ENCODE data around the gene SMC1B. TPM values are rescaled to one million over a fixed set of nuclear protein-coding genes. Genes with fewer than 3 reads are reported as not detected.
"Not testable (repeated sequence)": the region's sequence is repeated elsewhere in the genome, so short reads cannot be mapped to it uniquely, and the experiment has no call there.

The SMC1B gene
- polyA plus RNA-seq, 1 donor: 0.06 TPM

- DNase-seq: no peak
These were observed 28.7 kb upstream of the SMC1B start for GRCh38 chr22:45442116-45442515.

GRCh38 chr22:45441138-45441537 lies 27.7 kb upstream of the SMC1B start:
- peak; percentile 68 for DNase-seq

GRCh38 chr22:45440688-45441087 lies 27.3 kb upstream of the SMC1B start:
- DNase-seq: not testable (repeated sequence)

- no peak for DNase-seq
These were observed 24.9 kb upstream of the SMC1B start for GRCh38 chr22:45438336-45438735.

- DNase-seq: not testable (repeated sequence)
These were observed 23.6 kb upstream of the SMC1B start for GRCh38 chr22:45436871-45437517.

- DNase-seq: peak; percentile 92
These were observed 22.2 kb upstream of the SMC1B start for GRCh38 chr22:45435544-45436139.

GRCh38 chr22:45434981-45435380 lies 21.6 kb upstream of the SMC1B start:
- DNase-seq: no peak

- DNase-seq: no peak
These were observed 17.5 kb upstream of the SMC1B start for GRCh38 chr22:45430871-45431270.

- DNase-seq: no peak
These were observed 16.8 kb upstream of the SMC1B start for GRCh38 chr22:45429981-45430775.

GRCh38 chr22:45429424-45429823 lies 16.0 kb upstream of the SMC1B start:
- DNase-seq: no peak

GRCh38 chr22:45428391-45429385 lies 15.3 kb upstream of the SMC1B start:
- no peak for DNase-seq

GRCh38 chr22:45427114-45427513 lies 13.7 kb upstream of the SMC1B start:
- DNase-seq: no peak

- DNase-seq: no peak
These were observed 13.0 kb upstream of the SMC1B start for GRCh38 chr22:45426387-45426786.

GRCh38 chr22:45425531-45426265 lies 12.3 kb upstream of the SMC1B start:
- DNase-seq: no peak

- no peak for DNase-seq
These were observed 11.7 kb upstream of the SMC1B start for GRCh38 chr22:45425101-45425500.

GRCh38 chr22:45424241-45424731 lies 10.9 kb upstream of the SMC1B start:
- DNase-seq: no peak

- DNase-seq: no peak
These were observed 10.1 kb upstream of the SMC1B start for GRCh38 chr22:45423524-45423923.

GRCh38 chr22:45422237-45422983 lies 9.0 kb upstream of the SMC1B start:
- no peak for DNase-seq

GRCh38 chr22:45421349-45422055 lies 8.1 kb upstream of the SMC1B start:
- DNase-seq: no peak

- no peak for DNase-seq
These were observed 7.1 kb upstream of the SMC1B start for GRCh38 chr22:45420539-45420938.

Data from hindlimb muscle (tissue), 1 donor.